OCI-LY7 (cell line): ENCODE results near the gene F11.

Source experiments
- EZH2phosphoT487 ChIP-seq: fragments of 200-600 bp; sonication (generic); IDR thresholded peaks from 2 replicates; pipeline ENCODE4 v1.6.1; 2018; ENCODE audit warnings: low read depth, borderline replicate concordance, mild to moderate bottlenecking, mixed run types, antibody characterized with exemption, low read length, moderate library complexity, mixed read lengths
- TF ChIP-seq, protein P1 (sequence below): fragments of 200-600 bp; sonication (generic); conservative IDR thresholded peaks from 2 replicates; pipeline ENCODE4 v1.5.1; 2014; ENCODE audit warnings: mild to moderate bottlenecking, antibody characterized with exemption, low read length, moderate library complexity, mixed read lengths

DNA sequence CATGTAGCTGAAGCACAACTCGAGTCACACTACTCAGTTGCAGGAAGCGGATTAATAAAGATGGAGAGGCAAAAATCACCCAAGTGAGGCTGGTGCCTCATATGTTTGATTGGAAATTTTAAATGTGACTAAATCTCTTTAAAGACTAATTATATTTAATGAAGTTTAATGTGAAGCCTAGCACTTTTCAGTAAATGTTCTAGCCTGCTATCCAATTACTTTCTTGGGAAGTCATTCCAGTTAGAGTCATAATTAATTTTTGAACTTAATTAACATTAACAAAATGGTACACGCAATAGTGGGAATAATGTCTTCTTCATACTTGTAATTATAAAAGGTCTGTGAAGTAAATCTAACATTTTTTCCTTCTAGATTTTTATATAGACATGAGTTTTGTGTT lies 20.6 kb downstream of the F11 start:
- TF ChIP-seq, protein P1, sequence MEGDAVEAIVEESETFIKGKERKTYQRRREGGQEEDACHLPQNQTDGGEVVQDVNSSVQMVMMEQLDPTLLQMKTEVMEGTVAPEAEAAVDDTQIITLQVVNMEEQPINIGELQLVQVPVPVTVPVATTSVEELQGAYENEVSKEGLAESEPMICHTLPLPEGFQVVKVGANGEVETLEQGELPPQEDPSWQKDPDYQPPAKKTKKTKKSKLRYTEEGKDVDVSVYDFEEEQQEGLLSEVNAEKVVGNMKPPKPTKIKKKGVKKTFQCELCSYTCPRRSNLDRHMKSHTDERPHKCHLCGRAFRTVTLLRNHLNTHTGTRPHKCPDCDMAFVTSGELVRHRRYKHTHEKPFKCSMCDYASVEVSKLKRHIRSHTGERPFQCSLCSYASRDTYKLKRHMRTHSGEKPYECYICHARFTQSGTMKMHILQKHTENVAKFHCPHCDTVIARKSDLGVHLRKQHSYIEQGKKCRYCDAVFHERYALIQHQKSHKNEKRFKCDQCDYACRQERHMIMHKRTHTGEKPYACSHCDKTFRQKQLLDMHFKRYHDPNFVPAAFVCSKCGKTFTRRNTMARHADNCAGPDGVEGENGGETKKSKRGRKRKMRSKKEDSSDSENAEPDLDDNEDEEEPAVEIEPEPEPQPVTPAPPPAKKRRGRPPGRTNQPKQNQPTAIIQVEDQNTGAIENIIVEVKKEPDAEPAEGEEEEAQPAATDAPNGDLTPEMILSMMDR: no peak
- no peak for TF ChIP-seq EZH2phosphoT487
